ENCODE results near the gene ABLIM3. TPM values are rescaled to one million over a fixed set of nuclear protein-coding genes. Genes with fewer than 3 reads are reported as not detected.

ABLIM3 gene
- total RNA-seq, 1 experiment from 2014 or later, result 12.9 TPM

DNA sequence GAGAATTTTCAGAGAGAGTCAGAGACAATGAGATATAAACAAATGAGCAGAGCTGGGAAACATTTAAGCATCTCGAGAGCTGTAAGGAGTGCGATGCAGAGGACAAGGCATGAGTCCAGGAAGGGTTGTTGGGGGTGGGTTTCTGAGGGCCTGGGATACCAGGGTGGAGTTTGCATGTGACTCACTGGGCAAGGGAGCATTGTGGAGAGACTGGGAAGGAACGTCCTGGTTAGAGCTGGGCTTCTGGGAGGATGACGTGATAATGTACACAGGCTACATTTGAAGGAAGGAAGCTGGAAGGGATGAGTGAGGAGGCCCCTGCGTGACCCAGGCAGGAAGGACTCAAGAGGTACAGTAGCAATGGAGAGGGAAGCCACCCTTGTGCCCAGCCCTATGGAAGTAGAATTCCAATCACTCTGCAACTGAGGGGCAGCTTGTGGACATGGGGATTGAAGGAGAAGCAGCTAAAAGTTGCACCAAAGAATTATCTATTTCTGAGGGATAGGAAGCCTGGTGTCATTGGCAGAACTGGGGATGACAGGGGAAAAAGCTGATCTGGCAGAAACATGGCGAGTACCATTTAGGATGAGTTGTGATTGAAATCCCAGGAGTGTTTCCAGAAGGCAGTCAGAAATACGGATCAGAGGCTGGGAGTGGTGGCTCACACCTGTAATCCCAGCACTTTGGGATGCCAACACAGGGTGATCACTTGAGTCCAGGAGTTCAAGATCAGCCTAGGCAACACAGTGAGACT lies 71.1 kb downstream of the ABLIM3 start:
- no TSS peak for BruUV-seq (replicated peaks)
- Histone ChIP-seq H3K4me1 (ENCODE audit: control insufficient read depth, insufficient read depth, low read length) (no peaks in the 10 kb centered on the region), H3K27ac (ENCODE audit: low read length) (no peak overlapping the region), H3K27me3 (ENCODE audit: control insufficient read depth, insufficient read depth, low read length) (no peaks in the 10 kb centered on the region), H3K9me3 (ENCODE audit: control insufficient read depth, insufficient read depth, low read depth, low read length) (no peaks in the 10 kb centered on the region), H3K4me3 (ENCODE audit: low read depth in 2 of 2, low read length in 2 of 2) (no peak overlapping the region), H3K36me3 (ENCODE audit: control insufficient read depth, insufficient read depth, low read length) (no peaks in the 10 kb centered on the region)
- ATAC-seq, result no peak
- no peak for DNase-seq (ENCODE audit: low read depth, low spot score)
- TF ChIP-seq, protein P1, sequence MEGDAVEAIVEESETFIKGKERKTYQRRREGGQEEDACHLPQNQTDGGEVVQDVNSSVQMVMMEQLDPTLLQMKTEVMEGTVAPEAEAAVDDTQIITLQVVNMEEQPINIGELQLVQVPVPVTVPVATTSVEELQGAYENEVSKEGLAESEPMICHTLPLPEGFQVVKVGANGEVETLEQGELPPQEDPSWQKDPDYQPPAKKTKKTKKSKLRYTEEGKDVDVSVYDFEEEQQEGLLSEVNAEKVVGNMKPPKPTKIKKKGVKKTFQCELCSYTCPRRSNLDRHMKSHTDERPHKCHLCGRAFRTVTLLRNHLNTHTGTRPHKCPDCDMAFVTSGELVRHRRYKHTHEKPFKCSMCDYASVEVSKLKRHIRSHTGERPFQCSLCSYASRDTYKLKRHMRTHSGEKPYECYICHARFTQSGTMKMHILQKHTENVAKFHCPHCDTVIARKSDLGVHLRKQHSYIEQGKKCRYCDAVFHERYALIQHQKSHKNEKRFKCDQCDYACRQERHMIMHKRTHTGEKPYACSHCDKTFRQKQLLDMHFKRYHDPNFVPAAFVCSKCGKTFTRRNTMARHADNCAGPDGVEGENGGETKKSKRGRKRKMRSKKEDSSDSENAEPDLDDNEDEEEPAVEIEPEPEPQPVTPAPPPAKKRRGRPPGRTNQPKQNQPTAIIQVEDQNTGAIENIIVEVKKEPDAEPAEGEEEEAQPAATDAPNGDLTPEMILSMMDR (IDR thresholded peaks at IDR 0.05), result no peak
- TF ChIP-seq POLR2AphosphoS5 (IDR thresholded peaks at IDR 0.05; ENCODE audit: low read depth, low read length) (no peak), SIN3A (IDR thresholded peaks at IDR 0.05; ENCODE audit: borderline replicate concordance, insufficient read depth, low read depth, low read length) (no peak), TCF7L2 (IDR thresholded peaks at IDR 0.05; ENCODE audit: low read depth, low read length) (no peak)
- TF ChIP-seq, protein P2, sequence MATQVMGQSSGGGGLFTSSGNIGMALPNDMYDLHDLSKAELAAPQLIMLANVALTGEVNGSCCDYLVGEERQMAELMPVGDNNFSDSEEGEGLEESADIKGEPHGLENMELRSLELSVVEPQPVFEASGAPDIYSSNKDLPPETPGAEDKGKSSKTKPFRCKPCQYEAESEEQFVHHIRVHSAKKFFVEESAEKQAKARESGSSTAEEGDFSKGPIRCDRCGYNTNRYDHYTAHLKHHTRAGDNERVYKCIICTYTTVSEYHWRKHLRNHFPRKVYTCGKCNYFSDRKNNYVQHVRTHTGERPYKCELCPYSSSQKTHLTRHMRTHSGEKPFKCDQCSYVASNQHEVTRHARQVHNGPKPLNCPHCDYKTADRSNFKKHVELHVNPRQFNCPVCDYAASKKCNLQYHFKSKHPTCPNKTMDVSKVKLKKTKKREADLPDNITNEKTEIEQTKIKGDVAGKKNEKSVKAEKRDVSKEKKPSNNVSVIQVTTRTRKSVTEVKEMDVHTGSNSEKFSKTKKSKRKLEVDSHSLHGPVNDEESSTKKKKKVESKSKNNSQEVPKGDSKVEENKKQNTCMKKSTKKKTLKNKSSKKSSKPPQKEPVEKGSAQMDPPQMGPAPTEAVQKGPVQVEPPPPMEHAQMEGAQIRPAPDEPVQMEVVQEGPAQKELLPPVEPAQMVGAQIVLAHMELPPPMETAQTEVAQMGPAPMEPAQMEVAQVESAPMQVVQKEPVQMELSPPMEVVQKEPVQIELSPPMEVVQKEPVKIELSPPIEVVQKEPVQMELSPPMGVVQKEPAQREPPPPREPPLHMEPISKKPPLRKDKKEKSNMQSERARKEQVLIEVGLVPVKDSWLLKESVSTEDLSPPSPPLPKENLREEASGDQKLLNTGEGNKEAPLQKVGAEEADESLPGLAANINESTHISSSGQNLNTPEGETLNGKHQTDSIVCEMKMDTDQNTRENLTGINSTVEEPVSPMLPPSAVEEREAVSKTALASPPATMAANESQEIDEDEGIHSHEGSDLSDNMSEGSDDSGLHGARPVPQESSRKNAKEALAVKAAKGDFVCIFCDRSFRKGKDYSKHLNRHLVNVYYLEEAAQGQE (IDR thresholded peaks at IDR 0.05; ENCODE audit: insufficient read depth in 1 of 2, low read depth in 2 of 2, low read length in 1 of 2), result no peak
- ChIA-PET CTCF (no interaction called here), POLR2A (no interaction called here)
- in situ Hi-C loops (cut with HindIII; ENCODE audit: low pct_unique_long_range_greater_than_20kb, low sequenced_read_pairs), result no loop called here
- intact Hi-C loops (cut with micrococcal nuclease; ENCODE audit: unreplicated experiment), result no loop called here

GRCh38 chr5:149213264-149213880 lies 72.1 kb downstream of the ABLIM3 start:
- no peaks in the 10 kb centered on the region for H3K9me3 ChIP-seq (ENCODE audit: control insufficient read depth, insufficient read depth, low read depth, low read length)
- no peak overlapping the region for H3K27ac ChIP-seq (ENCODE audit: low read length)
- TF ChIP-seq TCF7L2 (IDR thresholded peaks at IDR 0.05; ENCODE audit: low read depth, low read length), result no peak
- TF ChIP-seq, protein P2 (IDR thresholded peaks at IDR 0.05; ENCODE audit: insufficient read depth in 1 of 2, low read depth in 2 of 2, low read length in 1 of 2), result no peak
- TF ChIP-seq SIN3A (IDR thresholded peaks at IDR 0.05; ENCODE audit: borderline replicate concordance, insufficient read depth, low read depth, low read length), result no peak
- TF ChIP-seq, protein P1 (IDR thresholded peaks at IDR 0.05), result no peak
- TF ChIP-seq POLR2AphosphoS5 (IDR thresholded peaks at IDR 0.05; ENCODE audit: low read depth, low read length), result no peak
- ATAC-seq, result no peak
- H3K4me3 ChIP-seq (ENCODE audit: low read depth in 2 of 2, low read length in 2 of 2), result no peak overlapping the region
- H3K4me1 ChIP-seq (ENCODE audit: control insufficient read depth, insufficient read depth, low read length), result no peaks in the 10 kb centered on the region
- no peaks in the 10 kb centered on the region for H3K36me3 ChIP-seq (ENCODE audit: control insufficient read depth, insufficient read depth, low read length)
- H3K27me3 ChIP-seq (ENCODE audit: control insufficient read depth, insufficient read depth, low read length), result no peaks in the 10 kb centered on the region
- ChIA-PET CTCF (no interaction called here), POLR2A (interaction anchor here (0.7 kb wide), 1 partner anchor 23 kb away, joined by 15 read pairs; no protein-coding TSS in a partner anchor)
- no TSS peak for BruUV-seq (replicated peaks)
- intact Hi-C loops (cut with micrococcal nuclease; ENCODE audit: unreplicated experiment), result no loop called here
- DNase-seq (ENCODE audit: low read depth, low spot score), result no peak
- in situ Hi-C loops (cut with HindIII; ENCODE audit: low pct_unique_long_range_greater_than_20kb, low sequenced_read_pairs), result no loop called here

Data from Panc1 (cell line).